NCI-H2107 (cell line): Measurements from ENCODE around the gene PACRG.
"Not testable (repeated sequence)": the region's sequence is repeated elsewhere in the genome, so short reads cannot be mapped to it uniquely, and the experiment has no call there.

ENCODE experiments used
- DNase-seq: peaks from one replicate; lab custom pipeline; 2025; lab: John Stamatoyannopoulos, UW

PACRG gene

DNA sequence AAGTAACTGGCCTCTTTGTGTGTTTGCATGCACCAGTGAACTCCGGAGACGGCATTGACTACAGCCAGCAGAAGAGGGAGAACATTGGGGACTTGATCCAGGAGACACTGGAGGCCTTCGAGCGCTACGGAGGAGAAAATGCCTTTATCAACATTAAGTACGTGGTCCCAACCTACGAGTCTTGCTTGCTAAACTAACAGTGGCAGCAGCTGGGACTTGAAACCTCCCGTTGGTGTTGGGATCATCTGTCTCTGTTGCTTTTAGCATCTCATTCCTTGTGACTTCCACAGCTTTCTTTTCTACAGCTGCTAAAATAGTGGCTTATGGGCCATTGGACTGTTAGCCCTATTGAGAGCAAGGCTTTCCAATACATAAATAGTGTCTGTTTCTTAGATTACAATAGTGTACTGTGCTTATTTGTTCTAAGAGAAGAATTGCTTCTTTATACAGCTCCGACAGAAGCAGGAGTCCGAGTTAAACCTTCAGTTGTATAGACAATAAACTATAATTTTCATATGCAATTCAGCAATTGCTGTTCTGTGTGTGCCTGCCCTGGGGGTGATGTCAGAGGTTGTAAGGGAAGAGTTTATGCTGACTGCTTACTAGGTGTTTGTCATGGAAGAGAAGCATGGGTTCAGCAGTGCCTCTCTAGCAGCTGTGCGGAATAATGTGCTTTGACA, 587.2 kb downstream of the PACRG start:
- DNase-seq = no peak

DNA sequence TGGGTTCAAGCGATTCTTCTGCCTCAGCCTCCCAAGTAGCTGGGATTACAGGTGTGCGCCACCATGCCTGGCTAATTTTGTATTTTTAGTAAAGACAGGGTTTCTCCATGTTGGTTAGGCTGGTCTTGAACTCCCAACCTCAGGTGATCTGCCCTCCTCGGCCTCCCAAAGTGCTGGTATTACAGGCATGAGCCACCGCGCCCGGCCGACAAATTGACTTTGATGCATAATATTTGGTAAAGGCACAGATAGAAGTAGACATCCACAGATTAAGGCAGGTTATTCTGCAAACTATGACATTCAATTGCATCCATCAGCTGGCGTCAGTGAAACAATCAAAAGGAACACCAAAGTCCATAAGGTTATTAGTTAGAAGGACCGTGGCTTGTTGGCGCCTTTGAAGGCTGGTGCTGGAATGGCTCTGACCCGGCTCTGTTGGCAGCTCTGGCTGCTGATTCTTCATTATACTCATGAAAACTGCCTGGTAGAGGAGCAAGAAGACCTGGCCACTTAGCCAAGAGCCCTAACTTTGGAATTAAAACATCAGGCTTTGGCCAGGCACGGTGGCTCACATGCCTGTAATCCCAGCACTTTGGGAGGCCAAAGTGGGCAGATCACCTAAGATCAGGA, 589.2 kb downstream of the PACRG start:
- not testable (repeated sequence) for DNase-seq

DNA sequence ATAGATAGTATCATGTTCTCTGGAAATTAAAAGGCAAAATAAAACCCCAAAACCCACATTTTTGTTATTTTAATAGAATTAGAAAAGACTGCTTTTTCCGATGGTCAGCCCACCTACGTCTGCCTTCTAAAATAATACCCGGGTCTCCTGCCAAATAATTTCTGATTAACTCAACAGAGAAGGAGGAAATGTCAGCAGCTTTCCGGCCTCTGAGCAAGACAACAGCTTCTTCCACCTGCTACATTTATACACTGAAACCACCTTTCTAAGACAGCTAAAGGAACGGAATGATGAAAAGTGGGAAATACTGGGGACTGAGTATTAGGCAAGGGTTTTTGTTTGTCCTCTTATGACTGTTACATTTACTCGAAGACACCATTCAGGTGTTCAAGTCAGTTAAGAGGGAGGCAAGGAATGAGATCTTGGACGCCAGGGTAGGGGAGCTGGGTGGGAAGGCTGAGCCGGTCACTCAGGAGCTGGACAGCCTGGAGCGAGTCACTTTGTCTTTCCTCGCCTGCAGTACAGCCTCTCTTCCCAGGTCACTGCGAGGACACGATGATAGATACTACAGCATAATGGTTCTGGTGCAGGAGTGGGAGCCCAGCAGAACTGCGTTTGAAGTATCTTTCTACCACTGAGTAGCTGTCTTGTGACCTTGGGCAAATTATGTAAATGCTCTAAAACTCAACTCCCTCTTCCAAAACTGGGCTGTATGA, 590.5 kb downstream of the PACRG start:
- no peak for DNase-seq

DNA sequence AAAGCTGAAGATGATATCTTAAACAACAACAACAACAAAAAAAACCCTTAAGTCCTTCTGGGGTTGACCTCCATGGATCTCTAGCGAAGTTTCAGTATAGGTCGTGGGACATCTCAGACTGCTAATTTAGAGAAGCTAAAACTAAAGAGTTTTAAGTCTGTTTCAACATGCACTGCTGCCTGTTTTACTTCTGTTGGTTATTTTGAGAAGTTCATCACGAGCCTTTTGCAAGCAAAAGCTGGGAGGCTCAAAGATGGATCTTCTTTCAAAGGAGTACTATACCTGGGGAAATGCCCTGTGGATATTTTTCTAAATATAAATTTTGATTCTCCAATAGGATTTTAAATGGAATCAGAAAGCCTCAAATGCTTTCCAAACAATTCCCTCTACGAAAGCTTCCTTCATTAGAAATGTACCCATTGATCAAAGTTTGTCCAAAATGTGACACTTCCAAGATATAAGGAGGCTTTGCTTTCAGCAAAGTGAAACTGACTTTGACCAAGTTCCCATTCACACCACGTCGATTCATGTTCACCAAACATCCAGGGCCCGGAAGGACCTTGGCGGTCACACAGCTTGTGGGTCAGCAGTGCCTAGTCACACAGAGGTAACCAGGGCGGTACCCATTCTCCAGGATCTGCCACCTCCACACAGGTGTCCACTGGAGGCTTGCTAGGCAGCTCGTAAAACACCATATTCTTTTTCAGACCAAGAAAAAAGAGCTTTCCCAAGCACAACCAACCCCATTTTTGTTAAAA, 592.0 kb downstream of the PACRG start:
- DNase-seq = no peak

DNA sequence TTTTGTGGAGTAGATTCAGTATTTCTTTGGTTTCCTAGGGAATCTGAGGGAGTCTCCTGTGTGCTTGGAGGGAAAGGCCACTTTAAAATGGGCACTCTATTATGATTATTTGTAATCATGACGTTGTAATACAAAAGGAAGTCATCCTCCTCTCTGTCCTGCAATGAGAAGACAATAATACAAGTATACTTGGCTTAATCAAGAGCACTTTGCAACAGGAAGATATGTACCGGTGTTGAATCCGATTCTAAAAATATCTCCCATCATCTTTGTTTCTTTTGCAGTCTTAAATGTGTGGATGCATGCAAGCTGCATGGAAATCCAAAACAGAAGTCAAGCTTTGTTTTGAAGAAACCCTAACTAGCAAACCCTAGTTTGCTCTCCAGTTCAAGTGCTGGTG, 592.6 kb downstream of the PACRG start:
- no peak for DNase-seq

DNA sequence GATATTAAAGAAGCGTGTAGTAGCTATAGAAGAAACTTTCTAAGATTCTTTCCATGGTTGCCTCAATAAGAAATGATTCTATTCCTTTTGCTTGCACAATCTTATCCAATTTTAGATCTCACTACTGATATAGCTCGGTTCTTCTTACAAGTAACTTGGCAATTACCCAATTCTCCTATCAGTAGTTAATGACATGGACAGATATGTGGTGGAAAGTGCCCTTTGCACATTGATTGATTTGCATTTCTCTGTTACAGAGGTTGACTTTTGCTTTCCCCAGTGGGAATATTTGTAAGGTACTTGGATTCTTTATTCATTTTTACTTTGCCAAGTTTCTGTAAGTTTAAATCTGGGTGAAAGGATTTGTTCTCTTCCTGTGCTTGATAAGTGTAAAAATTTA, 593.0 kb downstream of the PACRG start:
- DNase-seq = no peak

GRCh38 chr6:163321717-163322116, 593.9 kb downstream of the PACRG start:
- DNase-seq = no peak

GRCh38 chr6:163323274-163323673, 595.5 kb downstream of the PACRG start:
- DNase-seq = no peak

GRCh38 chr6:163323705-163324104, 595.9 kb downstream of the PACRG start:
- DNase-seq = no peak

GRCh38 chr6:163324326-163324687, 596.5 kb downstream of the PACRG start:
- no peak for DNase-seq

- DNase-seq = no peak
These were observed 597.1 kb downstream of the PACRG start for GRCh38 chr6:163324688-163325389.

DNA sequence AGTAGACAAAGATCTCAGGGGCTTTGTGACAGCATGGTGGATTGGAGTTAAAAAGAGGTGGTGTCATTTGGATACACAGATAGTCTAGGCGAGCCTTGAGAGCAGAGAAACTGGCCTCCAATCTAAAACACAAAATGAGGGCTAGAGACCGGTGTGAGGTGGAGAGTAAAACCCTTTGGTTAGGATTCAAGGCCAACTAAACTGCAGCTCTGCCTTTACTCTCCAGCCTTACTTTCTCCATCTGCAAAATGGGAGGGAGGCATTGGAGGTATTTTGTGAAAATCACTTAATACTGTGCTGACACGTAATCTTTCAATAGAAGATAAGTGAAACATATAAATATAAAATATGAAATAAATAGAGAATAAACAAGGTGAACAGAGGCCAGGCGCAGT, 597.6 kb downstream of the PACRG start:
- no peak for DNase-seq

DNA sequence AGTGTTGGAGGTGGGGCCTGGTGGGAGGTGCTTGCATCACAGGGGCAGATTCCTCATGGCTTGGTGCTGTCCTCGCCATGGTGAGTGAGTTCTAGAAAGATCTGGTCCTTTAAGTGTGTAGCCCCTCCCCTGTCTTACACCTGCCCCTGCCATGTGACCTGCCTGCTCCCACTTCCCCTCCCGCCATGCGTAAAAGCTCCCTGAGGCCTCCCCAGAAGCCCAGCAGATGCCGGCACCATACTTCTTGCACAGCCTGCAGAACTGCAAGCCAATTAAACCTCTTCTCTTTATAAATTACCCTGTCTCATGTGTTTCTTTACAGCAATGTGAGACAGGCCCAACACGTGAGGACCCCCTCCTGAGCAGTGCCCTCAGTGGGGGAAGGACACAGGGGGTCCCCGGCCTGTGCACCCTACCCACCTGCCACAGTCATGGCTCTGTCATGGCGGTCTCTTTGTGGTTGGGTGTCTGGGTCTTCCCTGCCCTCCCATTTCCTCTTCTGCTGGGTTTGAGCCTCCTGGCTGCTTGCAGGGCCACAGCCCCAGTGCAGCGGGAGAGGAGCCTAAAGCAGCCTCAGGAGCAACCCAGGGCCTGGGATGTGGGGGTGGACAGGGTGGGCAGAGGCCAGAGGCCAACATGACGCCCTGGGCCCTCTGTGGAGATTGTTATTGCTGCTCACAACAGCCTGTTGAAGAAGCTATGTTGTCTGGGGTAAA, 599.5 kb downstream of the PACRG start:
- DNase-seq = no peak

DNA sequence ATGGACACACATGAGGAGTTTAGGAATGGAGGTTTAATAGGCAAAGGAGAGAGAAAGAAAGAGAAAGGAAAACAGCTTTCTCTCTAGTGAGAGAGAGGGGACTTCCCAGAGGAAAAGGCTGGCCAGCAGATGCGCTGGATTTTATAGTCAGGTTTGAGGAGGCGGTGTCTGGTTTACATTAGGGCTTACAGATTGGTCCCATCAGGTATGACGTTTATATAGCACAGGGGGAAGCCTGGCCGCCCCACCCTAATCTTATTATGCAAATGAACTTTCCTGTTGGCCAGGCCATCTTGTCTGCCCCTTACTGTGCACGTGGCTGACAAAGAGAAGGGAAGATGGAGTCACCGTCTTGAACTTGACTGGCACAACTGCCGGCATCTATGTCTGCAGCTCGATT, 600.1 kb downstream of the PACRG start:
- DNase-seq = no peak

DNA sequence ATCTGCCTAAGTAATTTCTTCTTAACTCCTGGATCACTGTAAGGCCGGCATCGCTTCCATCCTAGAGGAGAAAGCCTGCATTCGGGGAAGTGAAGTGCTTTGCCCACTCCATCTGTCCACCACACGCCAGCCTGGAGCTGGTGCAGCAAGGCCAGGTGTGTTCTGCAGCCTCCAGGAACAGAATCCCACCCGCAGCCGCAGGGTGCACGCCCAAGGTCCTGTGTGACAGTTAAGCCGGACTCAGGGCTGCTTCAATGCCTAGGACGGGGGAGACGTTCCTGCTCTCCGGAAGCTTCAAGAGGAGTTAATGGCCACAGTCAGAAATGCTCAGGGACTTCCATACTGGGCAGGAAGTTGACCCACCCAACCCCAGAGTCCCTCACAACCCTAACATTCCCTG, 600.6 kb downstream of the PACRG start:
- no peak for DNase-seq

GRCh38 chr6:163329991-163330390, 602.2 kb downstream of the PACRG start:
- DNase-seq = no peak

DNA sequence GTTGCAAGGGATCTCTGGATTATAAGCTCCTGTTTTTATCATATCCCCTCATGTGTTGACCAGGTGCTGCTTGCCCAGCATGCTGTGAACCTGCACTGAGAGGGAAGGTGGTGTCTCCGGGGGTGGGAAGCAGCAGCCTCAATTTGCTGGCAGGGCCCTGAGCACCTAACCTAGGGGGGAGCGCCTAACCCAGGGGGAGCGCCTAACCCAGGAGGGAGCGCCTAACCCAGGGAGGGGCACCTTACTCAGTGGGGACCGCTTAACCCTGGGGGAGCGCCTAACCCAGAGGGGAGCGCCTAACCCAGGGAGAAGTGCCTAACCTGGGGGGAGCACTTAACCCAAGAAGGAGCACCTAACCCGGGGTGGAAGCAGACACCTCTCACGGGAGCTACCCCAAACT, 603.5 kb downstream of the PACRG start:
- no peak for DNase-seq

- DNase-seq = no peak
These were observed 604.8 kb downstream of the PACRG start for GRCh38 chr6:163332575-163332974.

DNA sequence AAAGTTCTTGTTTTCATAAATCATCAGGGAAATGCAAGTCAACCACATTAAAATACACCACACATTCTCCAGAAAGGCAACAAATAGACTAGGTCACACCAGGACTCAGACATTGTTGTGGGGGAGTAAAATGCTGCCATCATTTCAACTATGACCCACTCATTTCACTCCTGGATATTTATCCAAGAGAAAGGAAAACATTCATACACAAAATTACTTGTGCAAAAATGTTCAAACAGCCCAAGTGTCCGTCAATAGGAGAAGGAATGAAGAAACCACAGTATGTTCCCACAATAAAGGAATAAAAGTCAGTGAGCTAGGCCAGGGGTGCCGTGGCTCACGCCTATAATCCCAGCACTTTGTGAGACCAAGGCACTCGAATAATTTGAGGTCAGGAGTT, 605.3 kb downstream of the PACRG start:
- DNase-seq = no peak

DNA sequence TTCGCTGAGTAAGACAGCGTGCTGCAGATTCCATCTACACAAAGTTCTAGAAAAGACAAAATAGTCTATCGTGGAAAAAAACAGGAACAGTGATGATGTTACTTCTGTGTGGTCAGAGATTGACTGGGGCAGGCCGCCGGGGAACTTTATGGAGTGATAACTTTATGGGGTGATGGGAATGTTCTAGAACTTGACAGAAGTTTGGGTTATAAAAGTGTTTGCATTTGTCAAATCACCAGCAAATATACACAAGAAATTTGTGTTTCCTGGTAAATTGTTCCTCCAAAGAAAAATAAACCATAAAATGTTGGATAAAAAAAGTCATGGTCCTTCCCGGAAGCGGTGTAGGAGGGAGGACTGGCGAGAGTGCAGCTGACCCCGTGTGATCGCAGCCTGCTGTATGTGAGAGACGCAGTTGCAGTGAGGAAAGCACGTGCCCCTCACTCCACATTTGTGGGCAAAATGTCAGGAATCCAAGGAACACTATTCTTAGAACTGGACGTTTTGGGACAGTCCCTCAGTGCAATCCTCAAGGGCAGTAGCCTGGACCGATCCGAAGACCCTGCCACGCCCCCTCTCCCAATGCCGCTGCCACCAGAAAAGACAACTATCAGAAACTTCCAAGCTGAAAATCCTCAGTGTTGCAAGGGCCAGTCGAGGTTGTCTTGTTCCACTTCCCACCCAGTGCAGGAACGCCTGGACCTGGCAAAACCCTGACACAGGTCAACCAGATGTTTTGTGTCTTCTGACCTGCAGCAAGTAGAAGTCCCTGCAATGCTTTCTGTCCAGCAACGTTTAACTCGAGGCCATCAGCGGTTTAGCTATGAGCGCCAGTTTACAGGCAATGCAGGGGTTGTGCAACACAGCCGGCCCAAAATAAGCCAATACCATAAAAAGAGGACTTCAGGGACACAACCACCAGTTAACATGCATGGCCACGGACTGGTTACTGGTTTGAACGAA, 606.2 kb downstream of the PACRG start:
- DNase-seq = no peak
